Activated CD4-positive, alpha-beta T cell treated with anti-CD3 and anti-CD28 coated beads for 36 hours (primary cell): ENCODE measurements around the gene AKAP6. TPM values are rescaled to one million over a fixed set of nuclear protein-coding genes. Genes with fewer than 3 reads are reported as not detected.

Experiments used
- ATAC-seq: fragments of 200-7000 bp; cut with Tn5 transposase; one replicate; pipeline ENCODE4 v1.10.0; 2021; ENCODE audit warnings: mild to moderate bottlenecking, moderate library complexity
- CTCF ChIA-PET: fragments of 350-600 bp; sonication (Branson Sonifier 250); formaldehyde crosslinking; loops from one replicate; lab custom pipeline; 2021; ENCODE audit warnings: antibody characterized with exemption; lab: Charles Lee
- POLR2A ChIA-PET: fragments of 350-600 bp; sonication (Branson Sonifier 250); formaldehyde crosslinking; loops from one replicate; lab custom pipeline; 2021; ENCODE audit warnings: antibody characterized with exemption, inconsistent platforms; lab: Charles Lee
- DNase-seq: peaks from one replicate; pipeline ENCODE4 v3.0.0-alpha.2; 2020
- H3K27ac Mint-ChIP-seq: one replicate; pipeline ENCODE4 v1.8.0; 2021; ENCODE audit warnings: mixed read lengths
- H3K27me3 Mint-ChIP-seq: one replicate; pipeline ENCODE4 v1.8.0; 2021; ENCODE audit warnings: mixed read lengths
- H3K36me3 Mint-ChIP-seq: one replicate; pipeline ENCODE4 v1.8.0; 2021; ENCODE audit warnings: low read depth, mixed read lengths
- H3K4me1 Mint-ChIP-seq: one replicate; pipeline ENCODE4 v1.8.0; 2021; ENCODE audit warnings: mixed read lengths
- H3K4me3 Mint-ChIP-seq: one replicate; pipeline ENCODE4 v1.8.0; 2021; ENCODE audit warnings: mild to moderate bottlenecking, moderate library complexity, mixed read lengths
- H3K9me3 Mint-ChIP-seq: one replicate; pipeline ENCODE4 v1.8.0; 2021; ENCODE audit warnings: low read depth, mixed read lengths
- intact Hi-C, 2 experiments: fragments of 100-400 bp; cut with DNase I in 1 of 2; cut with micrococcal nuclease in 1 of 2; formaldehyde crosslinking; loops; one replicate each; pipeline versions ENCODE4 v1.14.2 to v1.15.1; 2022 to 2024; cut with DNase I, micrococcal nuclease
- total RNA-seq, 2 experiments: library from RNA; stranded (reverse); gene quantifications; one replicate each; pipeline ENCODE4 v1.2.3, GENCODE V29; 2021

The AKAP6 gene
- total RNA-seq, 2 experiments from 2014 or later = 1.1 to 2.0 TPM

GRCh38 chr14:32432813-32433538 lies 103.9 kb downstream of the AKAP6 start:
- Mint-ChIP-seq H3K4me3 (no peak overlapping the region), H3K36me3 (no peaks in the 10 kb centered on the region), H3K27ac (no peak overlapping the region), H3K9me3 (no peaks in the 10 kb centered on the region), H3K4me1 (no peaks in the 10 kb centered on the region), H3K27me3 (no peaks in the 10 kb centered on the region)
- intact Hi-C loops = no loop called here
- CTCF ChIA-PET = interaction anchor here (1.1 to 1.9 kb wide), 2 partner anchors 12 to 212 kb away, joined by 3 to 4 read pairs; no protein-coding TSS in a partner anchor
- POLR2A ChIA-PET = no interaction called here
- ATAC-seq (no peak), DNase-seq (no peak)

DNA sequence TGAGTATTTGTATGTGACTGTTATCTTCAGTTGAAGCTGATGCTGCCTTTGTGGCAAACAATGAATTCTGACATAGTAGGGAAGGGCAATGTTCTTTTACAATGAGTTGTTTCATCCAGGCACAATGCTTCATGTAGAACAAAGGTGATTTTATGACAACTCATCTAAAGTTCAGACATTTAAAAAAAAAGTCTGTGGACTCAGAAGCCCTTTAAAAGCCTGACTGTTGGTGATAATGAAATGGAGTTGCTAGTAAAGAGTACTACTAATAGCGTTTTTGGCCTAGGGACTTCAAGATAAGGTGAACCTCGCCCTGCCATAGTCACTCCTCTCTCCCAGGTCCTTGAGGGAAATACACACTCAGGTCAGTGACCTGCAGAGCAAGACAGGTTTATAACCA lies 105.1 kb downstream of the AKAP6 start:
- Mint-ChIP-seq H3K4me3 (no peak overlapping the region), H3K36me3 (no peaks in the 10 kb centered on the region), H3K27ac (no peak overlapping the region), H3K27me3 (no peaks in the 10 kb centered on the region), H3K4me1 (peaks cover 7% of the 10 kb centered on the region), H3K9me3 (no peaks in the 10 kb centered on the region)
- no peak for DNase-seq
- ChIA-PET CTCF (no interaction called here), POLR2A (no interaction called here)
- intact Hi-C loops = no loop called here
- ATAC-seq = no peak

DNA sequence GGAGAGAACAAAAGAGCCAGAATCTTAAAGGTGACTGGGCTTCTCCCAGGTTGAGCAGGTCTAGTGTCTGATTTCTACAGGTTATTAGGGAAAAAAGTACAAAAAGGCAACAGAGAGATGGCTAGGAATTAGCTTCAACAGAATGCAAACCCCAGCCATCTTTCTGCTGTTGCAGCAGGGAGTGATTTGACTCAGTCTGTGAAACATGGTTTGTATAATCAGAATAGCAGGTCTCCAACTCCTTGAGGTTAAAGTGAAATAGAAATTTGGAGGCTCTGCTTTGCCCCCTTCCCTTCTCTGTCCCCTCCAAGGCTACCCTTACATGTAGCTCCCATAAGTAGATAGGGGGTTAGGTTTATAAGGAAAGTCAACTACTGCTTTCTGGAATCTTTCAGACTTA lies 105.8 kb downstream of the AKAP6 start:
- POLR2A ChIA-PET = no interaction called here
- no peaks in the 10 kb centered on the region for H3K27me3 Mint-ChIP-seq
- H3K4me3 Mint-ChIP-seq = no peak overlapping the region
- no peaks in the 10 kb centered on the region for H3K9me3 Mint-ChIP-seq
- intact Hi-C loops = no loop called here
- H3K27ac Mint-ChIP-seq = no peak overlapping the region
- H3K4me1 Mint-ChIP-seq = peaks cover 8% of the 10 kb centered on the region
- H3K36me3 Mint-ChIP-seq = no peaks in the 10 kb centered on the region
- no peak for DNase-seq
- CTCF ChIA-PET = no interaction called here
- no peak for ATAC-seq

GRCh38 chr14:32435411-32435810 lies 106.3 kb downstream of the AKAP6 start:
- ATAC-seq = no peak

DNA sequence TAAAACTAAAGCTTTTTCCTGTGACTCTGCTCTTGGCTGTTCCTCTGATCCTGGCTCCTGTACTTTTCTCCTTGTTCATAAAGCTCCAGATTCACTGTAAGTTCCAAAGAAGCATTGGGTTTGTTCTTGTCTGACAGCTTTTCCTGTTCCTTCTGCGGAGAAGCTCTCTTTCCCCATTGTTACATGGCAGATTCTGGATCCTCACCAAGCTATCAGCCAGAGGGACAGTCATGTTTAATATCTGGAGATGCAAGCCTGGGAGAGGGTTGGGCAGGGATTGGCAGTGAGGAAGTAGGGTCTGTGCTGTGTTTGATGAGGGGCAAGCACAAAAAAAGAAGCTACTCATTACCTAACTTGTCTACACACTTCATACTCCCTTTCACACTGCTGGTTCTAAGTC lies 107.9 kb downstream of the AKAP6 start:
- ChIA-PET CTCF (interaction anchor here (0.7 to 1.3 kb wide), 2 partner anchors 9 to 268 kb away, joined by 3 to 4 read pairs; no protein-coding TSS in a partner anchor), POLR2A (no interaction called here)
- no peaks in the 10 kb centered on the region for H3K9me3 Mint-ChIP-seq

More at GRCh38 chr14:32435411-32435810, 106.3 kb downstream of the AKAP6 start:
- no peak for DNase-seq
- CTCF ChIA-PET = no interaction called here
- Mint-ChIP-seq H3K27ac (no peak overlapping the region), H3K9me3 (no peaks in the 10 kb centered on the region), H3K4me3 (no peak overlapping the region), H3K4me1 (peaks cover 8% of the 10 kb centered on the region), H3K27me3 (no peaks in the 10 kb centered on the region), H3K36me3 (no peaks in the 10 kb centered on the region)
- POLR2A ChIA-PET = no interaction called here
- intact Hi-C loops = no loop called here

DNA sequence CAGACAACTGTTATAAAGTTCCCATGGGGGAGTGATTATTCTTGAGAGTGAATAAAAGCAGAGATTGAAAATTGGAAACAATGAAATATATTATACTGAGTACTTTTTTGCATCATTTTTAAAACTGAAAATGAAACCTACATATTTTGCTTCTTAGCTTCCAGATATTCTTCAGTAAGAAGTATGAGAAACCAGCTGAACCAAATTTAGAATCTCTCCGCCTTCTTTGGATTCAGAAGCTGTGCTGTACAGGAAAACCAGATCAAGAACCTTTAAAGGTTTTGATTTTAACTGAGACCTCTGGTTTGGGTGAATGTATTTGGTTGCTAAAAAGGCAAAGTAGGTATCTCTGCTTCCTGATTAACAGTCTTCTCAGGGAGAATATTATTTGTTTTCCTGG lies 109.4 kb downstream of the AKAP6 start:
- peaks cover 8% of the 10 kb centered on the region for H3K4me1 Mint-ChIP-seq
- intact Hi-C loops = no loop called here
- H3K36me3 Mint-ChIP-seq = no peaks in the 10 kb centered on the region
- CTCF ChIA-PET = no interaction called here
- no peaks in the 10 kb centered on the region for H3K27me3 Mint-ChIP-seq
- no peak overlapping the region for H3K4me3 Mint-ChIP-seq
- no peaks in the 10 kb centered on the region for H3K9me3 Mint-ChIP-seq
- POLR2A ChIA-PET = no interaction called here
- DNase-seq (no peak), ATAC-seq (no peak)
- H3K27ac Mint-ChIP-seq = no peak overlapping the region

More for the DNA sequence above, 107.9 kb downstream of the AKAP6 start:
- Mint-ChIP-seq H3K27me3 (no peaks in the 10 kb centered on the region), H3K4me3 (no peak overlapping the region), H3K4me1 (peaks cover 8% of the 10 kb centered on the region), H3K36me3 (no peaks in the 10 kb centered on the region), H3K27ac (no peak overlapping the region)
- intact Hi-C loops = no loop called here
- ATAC-seq (no peak), DNase-seq (no peak)

DNA sequence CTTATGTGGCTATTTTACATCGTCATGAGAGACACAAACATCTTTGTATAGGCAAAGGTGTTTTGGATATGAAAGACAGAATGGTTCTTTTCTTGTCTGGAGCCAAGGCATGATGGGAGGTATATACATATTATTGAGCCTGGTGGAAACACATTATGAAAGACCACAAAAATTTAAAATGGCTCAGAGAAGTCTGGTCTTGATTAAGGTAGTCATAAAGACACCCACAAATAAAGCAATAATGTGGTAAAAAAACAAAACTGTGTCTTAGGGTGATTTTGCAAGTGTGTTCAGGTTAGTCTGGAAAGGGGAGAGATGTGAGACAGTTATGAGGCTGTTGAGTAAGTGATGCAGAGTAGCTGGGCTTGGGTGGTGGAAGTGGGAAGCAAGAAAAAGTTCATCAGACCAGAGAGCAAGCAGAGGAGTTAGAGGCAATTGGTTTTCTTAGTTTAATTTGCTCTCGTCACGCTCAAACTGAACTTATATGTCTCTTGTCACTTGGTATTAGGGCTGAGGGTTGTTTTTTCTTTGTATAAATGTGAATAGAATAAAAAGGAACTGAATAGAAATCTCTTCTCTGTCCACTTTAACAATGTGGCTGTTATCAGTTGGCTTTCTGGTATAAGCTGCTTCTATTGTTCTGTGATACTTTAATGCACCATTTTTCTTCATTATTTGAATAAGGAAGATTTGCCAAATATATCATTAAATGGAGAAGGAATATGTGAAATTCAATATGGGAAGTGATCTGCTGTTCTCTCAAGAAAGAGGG lies 115.0 kb downstream of the AKAP6 start:
- ChIA-PET POLR2A (no interaction called here), CTCF (interaction anchor here (1.7 kb wide), 1 partner anchor 11 kb away, joined by 4 read pairs; no protein-coding TSS in a partner anchor)
- DNase-seq = no peak
- intact Hi-C loops = no loop called here
- Mint-ChIP-seq H3K4me1 (peaks cover 2% of the 10 kb centered on the region), H3K27ac (no peak overlapping the region), H3K9me3 (no peaks in the 10 kb centered on the region), H3K4me3 (no peak overlapping the region), H3K36me3 (no peaks in the 10 kb centered on the region), H3K27me3 (no peaks in the 10 kb centered on the region)
- ATAC-seq = no peak

- CTCF ChIA-PET = no interaction called here
- no peaks in the 10 kb centered on the region for H3K36me3 Mint-ChIP-seq
- POLR2A ChIA-PET = no interaction called here
- ATAC-seq = no peak
- H3K27me3 Mint-ChIP-seq = no peaks in the 10 kb centered on the region
- no peak overlapping the region for H3K4me3 Mint-ChIP-seq
- H3K4me1 Mint-ChIP-seq = no peaks in the 10 kb centered on the region
- DNase-seq = no peak
- intact Hi-C loops = no loop called here
- no peak overlapping the region for H3K27ac Mint-ChIP-seq
- H3K9me3 Mint-ChIP-seq = no peaks in the 10 kb centered on the region
These were observed 118.3 kb downstream of the AKAP6 start for GRCh38 chr14:32447371-32447770.

- no peaks in the 10 kb centered on the region for H3K9me3 Mint-ChIP-seq
- DNase-seq = no peak
- H3K36me3 Mint-ChIP-seq = no peaks in the 10 kb centered on the region
- POLR2A ChIA-PET = no interaction called here
- no peaks in the 10 kb centered on the region for H3K27me3 Mint-ChIP-seq
- no peak for ATAC-seq
- no peak overlapping the region for H3K27ac Mint-ChIP-seq
- CTCF ChIA-PET = no interaction called here
- H3K4me3 Mint-ChIP-seq = no peak overlapping the region
- H3K4me1 Mint-ChIP-seq = no peaks in the 10 kb centered on the region
- intact Hi-C loops = no loop called here
These were observed 120.5 kb downstream of the AKAP6 start for GRCh38 chr14:32449648-32450047.

GRCh38 chr14:32450919-32451675 lies 122.0 kb downstream of the AKAP6 start:
- H3K36me3 Mint-ChIP-seq = no peaks in the 10 kb centered on the region
- H3K4me1 Mint-ChIP-seq = no peaks in the 10 kb centered on the region
- no peak for ATAC-seq
- CTCF ChIA-PET = interaction anchor here (1.3 kb wide), 1 partner anchor 109 kb away, joined by 3 read pairs; no protein-coding TSS in a partner anchor
- no peaks in the 10 kb centered on the region for H3K9me3 Mint-ChIP-seq
- POLR2A ChIA-PET = no interaction called here
- H3K27ac Mint-ChIP-seq = no peak overlapping the region
- intact Hi-C loops = no loop called here
- H3K4me3 Mint-ChIP-seq = no peak overlapping the region
- no peak for DNase-seq
- no peaks in the 10 kb centered on the region for H3K27me3 Mint-ChIP-seq
